Suprapubic skin (tissue), 4 donors: ENCODE results near the gene ADAMTS17. TPM values are rescaled to one million over a fixed set of nuclear protein-coding genes. Genes with fewer than 3 reads are reported as not detected.

ENCODE experiments used
- DNase-seq, 2 donors: peaks; one replicate each; pipeline ENCODE4 v3.0.0-alpha.2; 2019; ENCODE audit warnings: low spot score in 2 of 2
- H3K27ac ChIP-seq: fragments of 200-600 bp; sonication (generic); one replicate; pipeline ENCODE4 v1.5.1; 2019
- H3K27me3 ChIP-seq: fragments of 200-600 bp; sonication (generic); one replicate; pipeline ENCODE4 v1.5.1; 2019
- H3K36me3 ChIP-seq: fragments of 200-600 bp; sonication (generic); one replicate; pipeline ENCODE4 v1.5.1; 2019
- H3K4me1 ChIP-seq: fragments of 200-600 bp; sonication (generic); one replicate; pipeline ENCODE4 v1.5.1; 2019
- H3K4me3 ChIP-seq: fragments of 200-600 bp; sonication (generic); one replicate; pipeline ENCODE4 v1.5.1; 2019; ENCODE audit warnings: mild to moderate bottlenecking
- H3K9me3 ChIP-seq: fragments of 200-600 bp; sonication (generic); one replicate; pipeline ENCODE4 v1.5.1; 2019
- EP300 ChIP-seq: sonication (generic); formaldehyde crosslinking; IDR thresholded peaks from one replicate; pipeline ENCODE4 v1.6.1; 2017; ENCODE audit warnings: antibody characterized with exemption
- POLR2A ChIP-seq, 2 donors: fragments of 450-650 bp; IDR thresholded peaks; one replicate each; pipeline ENCODE4 v1.6.1; 2017; ENCODE audit warnings: antibody characterized with exemption in 2 of 2, mild to moderate bottlenecking in 2 of 2, moderate library complexity in 2 of 2
- POLR2AphosphoS5 ChIP-seq, 3 donors: sonication (generic); formaldehyde crosslinking; IDR thresholded peaks; one replicate each; pipeline ENCODE4 v1.6.1; 2017; ENCODE audit warnings: antibody characterized with exemption in 3 of 3
- WGBS: methylation state at CpG from one replicate; pipeline ENCODE4 v1.1.5; 2018; 5-methylcytosine and 5-hydroxymethylcytosine counted together
- total RNA-seq, 4 donors: library from RNA; depleted of rRNA; stranded (reverse); fragments of >200 nt; gene quantifications; one replicate each; pipeline ENCODE4 v1.1.0, GENCODE V29; 2016
- TF ChIP-seq, protein P1 (sequence below), 2 donors: fragments of 200-600 bp in 1 of 2; fragments of 450-650 bp in 1 of 2; sonication (generic) in 1 of 2; IDR thresholded peaks; one replicate each; pipeline ENCODE4 v1.5.1; 2016 to 2019; ENCODE audit warnings: antibody characterized with exemption in 2 of 2, mild to moderate bottlenecking in 1 of 2, moderate library complexity in 1 of 2

ADAMTS17 gene
- total RNA-seq, 4 donors from 2014 or later, result 4.2 to 12.3 (median 6.3) TPM

DNA sequence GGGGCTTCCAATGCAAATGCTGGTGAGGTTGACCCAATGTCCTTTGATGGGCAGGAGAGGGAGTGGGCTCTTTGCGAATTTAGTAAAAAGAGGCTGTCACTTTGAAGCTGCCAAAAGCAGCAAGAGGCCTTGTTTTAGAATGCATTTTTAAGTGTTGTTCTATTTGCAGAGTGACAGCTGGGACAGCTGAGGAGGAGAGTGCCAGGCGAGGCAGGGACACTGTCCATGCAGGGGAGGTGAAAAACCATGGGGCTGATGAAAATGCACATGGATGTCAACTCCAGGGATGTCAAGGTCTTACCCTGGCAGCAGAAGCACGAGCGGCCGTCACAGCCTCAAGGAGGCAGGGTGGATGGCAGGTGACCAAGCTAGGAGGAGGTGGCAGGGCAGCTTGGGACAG is 279.8 kb downstream of the ADAMTS17 start:
- DNase-seq, result no peak
- 92% methylated on average over 5 of the region's 5 CpGs for WGBS
- H3K27me3 ChIP-seq, result no peaks in the 10 kb centered on the region
- H3K27ac ChIP-seq, result no peak overlapping the region
- no peak for TF ChIP-seq POLR2A (IDR thresholded peaks at IDR 0.05)
- TF ChIP-seq EP300, result no peak
- TF ChIP-seq POLR2AphosphoS5 (IDR thresholded peaks at IDR 0.05), result no peak
- TF ChIP-seq, protein P1, sequence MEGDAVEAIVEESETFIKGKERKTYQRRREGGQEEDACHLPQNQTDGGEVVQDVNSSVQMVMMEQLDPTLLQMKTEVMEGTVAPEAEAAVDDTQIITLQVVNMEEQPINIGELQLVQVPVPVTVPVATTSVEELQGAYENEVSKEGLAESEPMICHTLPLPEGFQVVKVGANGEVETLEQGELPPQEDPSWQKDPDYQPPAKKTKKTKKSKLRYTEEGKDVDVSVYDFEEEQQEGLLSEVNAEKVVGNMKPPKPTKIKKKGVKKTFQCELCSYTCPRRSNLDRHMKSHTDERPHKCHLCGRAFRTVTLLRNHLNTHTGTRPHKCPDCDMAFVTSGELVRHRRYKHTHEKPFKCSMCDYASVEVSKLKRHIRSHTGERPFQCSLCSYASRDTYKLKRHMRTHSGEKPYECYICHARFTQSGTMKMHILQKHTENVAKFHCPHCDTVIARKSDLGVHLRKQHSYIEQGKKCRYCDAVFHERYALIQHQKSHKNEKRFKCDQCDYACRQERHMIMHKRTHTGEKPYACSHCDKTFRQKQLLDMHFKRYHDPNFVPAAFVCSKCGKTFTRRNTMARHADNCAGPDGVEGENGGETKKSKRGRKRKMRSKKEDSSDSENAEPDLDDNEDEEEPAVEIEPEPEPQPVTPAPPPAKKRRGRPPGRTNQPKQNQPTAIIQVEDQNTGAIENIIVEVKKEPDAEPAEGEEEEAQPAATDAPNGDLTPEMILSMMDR (IDR thresholded peaks at IDR 0.05), result no peak
- peaks cover 12% of the 10 kb centered on the region for H3K4me1 ChIP-seq
- no peaks in the 10 kb centered on the region for H3K36me3 ChIP-seq
- H3K9me3 ChIP-seq, result no peaks in the 10 kb centered on the region
- H3K4me3 ChIP-seq, result no peak overlapping the region

DNA sequence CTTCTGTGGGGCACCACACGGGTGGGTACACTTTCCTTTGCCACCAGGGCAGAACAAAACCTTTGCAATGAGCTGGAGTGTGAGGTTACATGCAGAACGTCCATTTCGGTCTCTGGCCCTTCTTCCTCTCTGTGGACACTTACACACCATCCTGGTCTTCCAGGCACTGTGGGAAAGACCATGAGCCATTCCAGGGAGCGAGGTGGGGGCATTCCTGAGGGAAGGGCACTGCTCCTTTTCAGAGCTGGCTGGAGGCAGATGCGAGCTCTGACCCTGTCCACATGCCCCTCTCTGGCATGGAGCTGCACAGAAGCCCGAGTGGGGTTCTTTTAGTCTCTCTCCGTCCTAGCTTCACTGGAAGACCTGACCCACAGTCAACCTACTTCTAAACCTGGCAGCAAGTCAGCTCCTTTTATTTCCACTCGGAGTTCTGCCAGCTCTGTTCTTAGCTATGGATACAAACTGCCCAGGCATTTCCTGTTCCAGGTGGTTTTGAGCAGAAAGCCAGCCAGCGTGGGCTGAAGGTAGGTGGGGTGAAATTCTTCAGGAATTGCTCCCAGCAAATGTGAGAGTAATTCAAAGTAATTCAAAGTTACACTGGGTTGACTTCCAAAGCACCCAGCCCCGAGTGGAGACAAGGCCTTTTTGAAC is 281.4 kb downstream of the ADAMTS17 start:
- no peak for TF ChIP-seq EP300
- TF ChIP-seq, protein P1 (IDR thresholded peaks at IDR 0.05), result no peak
- no peak for TF ChIP-seq POLR2A (IDR thresholded peaks at IDR 0.05)
- no peak for TF ChIP-seq POLR2AphosphoS5 (IDR thresholded peaks at IDR 0.05)
- WGBS, result 49% methylated on average over 9 of the region's 10 CpGs
- H3K27me3 ChIP-seq, result no peaks in the 10 kb centered on the region
- no peak overlapping the region for H3K27ac ChIP-seq
- H3K36me3 ChIP-seq, result no peaks in the 10 kb centered on the region
- DNase-seq, result no peak
- no peaks in the 10 kb centered on the region for H3K9me3 ChIP-seq
- H3K4me1 ChIP-seq, result peaks cover 12% of the 10 kb centered on the region
- no peak overlapping the region for H3K4me3 ChIP-seq

DNA sequence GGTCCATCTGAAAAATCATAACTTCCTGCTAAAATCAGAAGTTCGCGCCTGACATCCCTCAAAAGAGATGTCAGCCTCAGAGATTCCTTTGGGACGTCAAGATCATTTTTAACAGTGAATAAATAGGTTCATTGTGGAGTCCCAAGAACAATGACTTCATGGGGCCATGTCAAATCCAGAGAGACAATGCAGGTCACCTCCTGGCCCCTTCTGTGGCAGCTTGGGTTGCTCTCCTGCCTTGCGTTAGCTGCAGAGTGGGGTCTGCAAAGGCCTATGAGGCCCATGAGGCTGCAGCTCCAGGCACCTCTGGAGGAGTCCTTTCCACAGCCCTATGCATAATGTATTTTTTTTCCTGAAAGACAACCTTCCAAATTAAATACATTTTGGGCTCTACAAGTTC is 282.3 kb downstream of the ADAMTS17 start:
- H3K4me1 ChIP-seq, result peaks cover 12% of the 10 kb centered on the region
- no peak overlapping the region for H3K27ac ChIP-seq
- no peak for TF ChIP-seq EP300
- TF ChIP-seq, protein P1 (IDR thresholded peaks at IDR 0.05), result no peak
- 96% methylated on average over 4 of the region's 4 CpGs for WGBS
- H3K36me3 ChIP-seq, result no peaks in the 10 kb centered on the region
- DNase-seq, result no peak
- H3K9me3 ChIP-seq, result no peaks in the 10 kb centered on the region
- H3K4me3 ChIP-seq, result no peak overlapping the region
- H3K27me3 ChIP-seq, result no peaks in the 10 kb centered on the region

DNA sequence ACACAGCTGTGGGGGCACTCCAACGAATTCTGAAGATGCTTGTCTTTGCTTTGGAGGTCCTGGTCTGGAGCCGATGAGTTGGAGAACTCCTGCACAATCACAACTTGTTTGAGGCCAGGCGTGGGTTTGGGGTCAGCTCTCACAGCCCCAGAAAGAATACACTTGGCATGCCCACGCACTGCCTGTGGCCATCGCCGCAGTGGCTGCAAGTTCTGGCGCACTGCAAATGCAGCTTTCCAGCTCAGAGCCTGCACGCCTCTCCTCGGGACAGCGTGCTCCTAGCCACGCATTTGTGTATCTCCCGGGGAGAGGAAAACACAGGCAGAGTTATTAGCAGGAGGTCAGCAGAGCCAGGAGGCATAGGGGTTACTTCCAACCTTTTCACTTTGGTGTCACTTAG is 282.7 kb downstream of the ADAMTS17 start:
- Histone ChIP-seq H3K9me3 (no peaks in the 10 kb centered on the region), H3K27me3 (no peaks in the 10 kb centered on the region), H3K4me3 (no peak overlapping the region), H3K4me1 (peaks cover 12% of the 10 kb centered on the region), H3K36me3 (no peaks in the 10 kb centered on the region), H3K27ac (no peak overlapping the region)
- TF ChIP-seq, protein P1 (IDR thresholded peaks at IDR 0.05), result no peak
- no peak for TF ChIP-seq POLR2A (IDR thresholded peaks at IDR 0.05)
- TF ChIP-seq EP300, result no peak
- no peak for TF ChIP-seq POLR2AphosphoS5 (IDR thresholded peaks at IDR 0.05)
- no peak for DNase-seq
- WGBS, result 87% methylated on average over 6 of the region's 12 CpGs

DNA sequence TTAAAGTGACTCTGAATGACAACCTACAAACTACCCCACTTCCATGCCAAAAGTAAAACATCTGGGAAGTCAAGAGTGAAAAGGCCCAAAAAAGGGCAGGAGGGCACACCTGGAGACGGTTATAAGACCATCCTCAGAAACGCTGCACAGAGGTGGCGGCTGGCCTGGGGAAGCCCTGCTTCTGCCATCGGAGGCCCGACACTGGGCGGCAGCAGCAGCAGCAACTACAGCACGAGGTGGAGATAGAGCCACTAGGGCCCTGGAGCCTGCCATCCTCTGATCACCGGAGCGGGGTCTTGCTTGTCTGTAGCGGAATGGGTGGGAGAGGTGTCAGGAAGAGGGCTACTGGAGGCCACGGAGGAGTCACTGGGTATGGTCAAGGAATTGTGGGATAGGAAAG is 283.3 kb downstream of the ADAMTS17 start:
- H3K9me3 ChIP-seq, result no peaks in the 10 kb centered on the region
- DNase-seq, result no peak
- peaks cover 12% of the 10 kb centered on the region for H3K4me1 ChIP-seq
- TF ChIP-seq EP300 (no peak), POLR2A (IDR thresholded peaks at IDR 0.05) (no peak), POLR2AphosphoS5 (IDR thresholded peaks at IDR 0.05) (no peak)
- TF ChIP-seq, protein P1 (IDR thresholded peaks at IDR 0.05), result no peak
- H3K27ac ChIP-seq, result no peak overlapping the region
- no peaks in the 10 kb centered on the region for H3K27me3 ChIP-seq
- H3K36me3 ChIP-seq, result no peaks in the 10 kb centered on the region
- 90% methylated on average over 11 of the region's 11 CpGs for WGBS
- no peak overlapping the region for H3K4me3 ChIP-seq
